ENCODE measurements around the gene MLH3. TPM values are rescaled to one million over a fixed set of nuclear protein-coding genes. Genes with fewer than 3 reads are reported as not detected.

The MLH3 gene
- polyA plus RNA-seq, 3 donors: 3.4 to 6.3 (median 5.1) TPM

DNA sequence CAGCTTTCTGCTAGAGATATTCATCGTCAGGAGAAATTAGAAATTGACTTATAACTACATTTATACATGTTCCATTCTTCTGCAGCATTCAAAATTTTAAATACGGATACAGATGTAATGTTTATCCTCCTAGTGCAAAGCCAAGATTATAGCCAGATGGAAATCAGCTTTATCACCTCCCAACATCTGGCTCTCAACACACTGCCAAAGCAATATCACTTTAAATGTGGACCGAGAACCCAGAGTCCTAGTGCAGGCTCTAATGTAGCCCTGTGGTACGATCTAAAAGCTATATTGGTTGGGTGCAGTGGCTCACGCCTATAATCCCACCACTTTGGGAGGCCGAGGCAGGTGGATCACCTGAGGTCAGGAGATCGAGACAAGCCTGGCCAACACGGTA lies 6.5 kb downstream of the MLH3 start:
- H3K9me3 Mint-ChIP-seq: no peaks in the 10 kb centered on the region

DNA sequence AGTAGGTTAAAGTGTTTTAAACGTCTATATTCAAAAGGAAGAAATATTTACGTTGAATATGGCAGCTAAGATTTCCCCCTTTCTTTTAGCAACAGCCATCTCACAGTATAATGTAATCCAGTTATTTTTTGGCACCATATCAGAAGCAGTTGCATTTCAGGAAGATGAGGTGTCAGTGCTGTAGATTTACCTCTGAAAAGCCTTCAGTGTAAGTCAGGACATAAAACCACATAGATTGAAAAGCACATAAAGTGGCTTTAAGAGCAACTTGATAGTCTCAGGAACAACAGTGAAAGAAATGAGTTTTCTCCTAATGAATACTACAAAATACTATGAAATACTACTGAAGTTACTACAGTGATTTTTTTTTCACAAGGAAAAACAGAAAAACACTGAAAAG lies 6.9 kb downstream of the MLH3 start:
- no peaks in the 10 kb centered on the region for H3K27me3 ChIP-seq (ENCODE audit: control insufficient read depth in 2 of 2, insufficient read depth in 2 of 2, low read length in 2 of 2)
- intact Hi-C loops (cut with micrococcal nuclease): no loop called here
- H3K79me2 ChIP-seq (ENCODE audit: insufficient read depth, low read length): peaks cover 20% of the 10 kb centered on the region
- H3K4me1 ChIP-seq (ENCODE audit: control insufficient read depth in 1 of 2, insufficient read depth in 2 of 2, low read length in 2 of 2): peaks cover 8 to 10% of the 10 kb centered on the region in 2 donors
- no peak overlapping the region for H3K4me2 ChIP-seq (replicated peaks; ENCODE audit: extremely low read depth, low read length, poor library complexity, severe bottlenecking)
- no peaks in the 10 kb centered on the region for H4K20me1 ChIP-seq (ENCODE audit: insufficient read depth, low read length)
- H3K9me3 ChIP-seq (replicated peaks in 1 of 2; ENCODE audit: control insufficient read depth in 1 of 2, insufficient read depth in 1 of 2, low read length in 2 of 2): no peaks in the 10 kb centered on the region
- no peak overlapping the region for H3K9ac ChIP-seq (ENCODE audit: insufficient read depth, low read length, poor library complexity, severe bottlenecking)
- WGBS (ENCODE audit: insufficient coverage): no CpG with 5 or more reads among the region's 2 CpGs
- H3K36me3 ChIP-seq (replicated peaks in 1 of 2; ENCODE audit: control insufficient read depth in 1 of 2, insufficient read depth in 2 of 2, low read length in 2 of 2): peaks cover 26 to 30% of the 10 kb centered on the region in 2 donors
- no peak overlapping the region for H3K27ac ChIP-seq (ENCODE audit: low read depth in 1 of 2, low read length in 2 of 2)
- no peaks in the 10 kb centered on the region for H3K27me3 Mint-ChIP-seq (ENCODE audit: low read depth in 3 of 3)
- H3K4me3 Mint-ChIP-seq: no peak overlapping the region
- peaks cover 28 to 40% of the 10 kb centered on the region in 2 donors for H3K36me3 Mint-ChIP-seq
- DNase-seq: no peak
- H3K9me3 Mint-ChIP-seq: no peaks in the 10 kb centered on the region
- no peak overlapping the region for H3K27ac Mint-ChIP-seq
- TF ChIP-seq, protein P1, sequence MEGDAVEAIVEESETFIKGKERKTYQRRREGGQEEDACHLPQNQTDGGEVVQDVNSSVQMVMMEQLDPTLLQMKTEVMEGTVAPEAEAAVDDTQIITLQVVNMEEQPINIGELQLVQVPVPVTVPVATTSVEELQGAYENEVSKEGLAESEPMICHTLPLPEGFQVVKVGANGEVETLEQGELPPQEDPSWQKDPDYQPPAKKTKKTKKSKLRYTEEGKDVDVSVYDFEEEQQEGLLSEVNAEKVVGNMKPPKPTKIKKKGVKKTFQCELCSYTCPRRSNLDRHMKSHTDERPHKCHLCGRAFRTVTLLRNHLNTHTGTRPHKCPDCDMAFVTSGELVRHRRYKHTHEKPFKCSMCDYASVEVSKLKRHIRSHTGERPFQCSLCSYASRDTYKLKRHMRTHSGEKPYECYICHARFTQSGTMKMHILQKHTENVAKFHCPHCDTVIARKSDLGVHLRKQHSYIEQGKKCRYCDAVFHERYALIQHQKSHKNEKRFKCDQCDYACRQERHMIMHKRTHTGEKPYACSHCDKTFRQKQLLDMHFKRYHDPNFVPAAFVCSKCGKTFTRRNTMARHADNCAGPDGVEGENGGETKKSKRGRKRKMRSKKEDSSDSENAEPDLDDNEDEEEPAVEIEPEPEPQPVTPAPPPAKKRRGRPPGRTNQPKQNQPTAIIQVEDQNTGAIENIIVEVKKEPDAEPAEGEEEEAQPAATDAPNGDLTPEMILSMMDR (IDR thresholded peaks at IDR 0.05): no peak
- no peak overlapping the region for H2AFZ ChIP-seq (ENCODE audit: insufficient read depth, low read depth, low read length, poor library complexity, severe bottlenecking)
- peaks cover 17% of the 10 kb centered on the region for H3K4me1 Mint-ChIP-seq
- no peak overlapping the region for H3K4me3 ChIP-seq (replicated peaks in 1 of 3; ENCODE audit: low read depth in 2 of 3, low read length in 3 of 3)

More for the DNA sequence above, 6.5 kb downstream of the MLH3 start:
- Histone ChIP-seq H3K9me3 (replicated peaks in 1 of 2; ENCODE audit: control insufficient read depth in 1 of 2, insufficient read depth in 1 of 2, low read length in 2 of 2) (no peaks in the 10 kb centered on the region), H3K4me2 (replicated peaks; ENCODE audit: extremely low read depth, low read length, poor library complexity, severe bottlenecking) (no peak overlapping the region), H3K4me1 (ENCODE audit: control insufficient read depth in 1 of 2, insufficient read depth in 2 of 2, low read length in 2 of 2) (peaks cover 13 to 14% of the 10 kb centered on the region in 2 donors), H4K20me1 (ENCODE audit: insufficient read depth, low read length) (no peaks in the 10 kb centered on the region), H3K27ac (ENCODE audit: low read depth in 1 of 2, low read length in 2 of 2) (no peak overlapping the region), H2AFZ (ENCODE audit: insufficient read depth, low read depth, low read length, poor library complexity, severe bottlenecking) (no peak overlapping the region), H3K36me3 (replicated peaks in 1 of 2; ENCODE audit: control insufficient read depth in 1 of 2, insufficient read depth in 2 of 2, low read length in 2 of 2) (peaks cover 25 to 29% of the 10 kb centered on the region in 2 donors), H3K9ac (ENCODE audit: insufficient read depth, low read length, poor library complexity, severe bottlenecking) (no peak overlapping the region), H3K4me3 (replicated peaks in 1 of 3; ENCODE audit: low read depth in 2 of 3, low read length in 3 of 3) (no peak overlapping the region), H3K27me3 (ENCODE audit: control insufficient read depth in 2 of 2, insufficient read depth in 2 of 2, low read length in 2 of 2) (no peaks in the 10 kb centered on the region), H3K79me2 (ENCODE audit: insufficient read depth, low read length) (peaks cover 20% of the 10 kb centered on the region)
- H3K4me3 Mint-ChIP-seq: no peak overlapping the region
- no peak for DNase-seq
- peaks cover 28 to 40% of the 10 kb centered on the region in 2 donors for H3K36me3 Mint-ChIP-seq
- 0% methylated on average over 1 of the region's 8 CpGs for WGBS (ENCODE audit: insufficient coverage)
- intact Hi-C loops (cut with micrococcal nuclease): no loop called here
- peaks cover 21% of the 10 kb centered on the region for H3K4me1 Mint-ChIP-seq
- TF ChIP-seq, protein P1 (IDR thresholded peaks at IDR 0.05): no peak
- no peaks in the 10 kb centered on the region for H3K27me3 Mint-ChIP-seq (ENCODE audit: low read depth in 3 of 3)
- H3K27ac Mint-ChIP-seq: no peak overlapping the region

Measured in CD14-positive monocyte (primary cell).